Neural cell (in vitro differentiated cells): ENCODE data around the gene SERPINB12. TPM values are rescaled to one million over a fixed set of nuclear protein-coding genes. Genes with fewer than 3 reads are reported as not detected.

Experiments
- H2AFZ ChIP-seq: fragments of 200-600, 300-800 bp; sonication (generic), shearing (Covaris generic); 2 replicates; pipeline ENCODE4 v1.6.0; 2014; ENCODE audit warnings: low read depth, mild to moderate bottlenecking, antibody characterized with exemption, low read length, moderate library complexity
- H3F3A ChIP-seq: fragments of 200-600 bp; shearing (Covaris generic); 2 replicates; pipeline ENCODE4 v1.6.1; 2016; ENCODE audit warnings: mild to moderate bottlenecking, moderate library complexity, mixed read lengths, antibody characterized with exemption, low read length; ENCODE audit not compliant: insufficient read depth, poor library complexity, severe bottlenecking
- H3K27ac ChIP-seq: fragments of 200-600, 300-800 bp; sonication (generic), shearing (Covaris generic); 2 replicates; pipeline ENCODE4 v1.5.1; 2014; ENCODE audit warnings: mild to moderate bottlenecking, low read length, moderate library complexity
- H3K27me3 ChIP-seq: fragments of 300-800, 200-600 bp; sonication (generic), shearing (Covaris generic); 2 replicates; pipeline ENCODE4 v1.6.0; 2014; ENCODE audit warnings: mild to moderate bottlenecking, low read depth, low read length, moderate library complexity; ENCODE audit not compliant: insufficient read depth
- H3K36me3 ChIP-seq: fragments of 300-800, 200-600 bp; sonication (generic), shearing (Covaris generic); 2 replicates; pipeline ENCODE4 v1.5.1; 2014; ENCODE audit warnings: mild to moderate bottlenecking, antibody characterized with exemption, low read length, moderate library complexity; ENCODE audit not compliant: insufficient read depth
- H3K4me2 ChIP-seq: fragments of 300-800, 200-600 bp; sonication (generic), shearing (Covaris generic); 2 replicates; pipeline ENCODE4 v1.6.0; 2014; ENCODE audit warnings: mild to moderate bottlenecking, low read length
- H3K4me3 ChIP-seq: fragments of 300-800, 200-600 bp; sonication (generic), shearing (Covaris generic); 2 replicates; pipeline ENCODE4 v1.5.1; 2014; ENCODE audit warnings: mild to moderate bottlenecking, low read length, moderate library complexity
- H3K79me2 ChIP-seq: fragments of 200-600 bp; shearing (Covaris generic); replicated peaks from 2 replicates; pipeline ENCODE4 v1.6.0; 2014; ENCODE audit warnings: mild to moderate bottlenecking, low read length, moderate library complexity; ENCODE audit not compliant: insufficient read depth
- H3K9ac ChIP-seq: fragments of 300-800, 200-600 bp; sonication (generic), shearing (Covaris generic); 2 replicates; pipeline ENCODE4 v1.6.1; 2016; ENCODE audit warnings: mild to moderate bottlenecking, low read length, mixed read lengths
- H3K9me2 ChIP-seq: fragments of 200-600 bp; shearing (Covaris generic); 2 replicates; pipeline ENCODE4 v1.6.1; 2016; ENCODE audit warnings: mild to moderate bottlenecking, low read length, mixed read lengths; ENCODE audit not compliant: insufficient read depth
- H3K9me3 ChIP-seq: fragments of 200-600, 300-800 bp; sonication (generic), shearing (Covaris generic); 2 replicates; pipeline ENCODE4 v1.6.1; 2016; ENCODE audit warnings: mild to moderate bottlenecking, mixed run types, low read length, moderate library complexity, mixed read lengths
- H4K20me1 ChIP-seq: fragments of 200-600 bp; shearing (Covaris generic); 2 replicates; pipeline ENCODE4 v1.6.1; 2016; ENCODE audit warnings: mild to moderate bottlenecking, mixed run types; ENCODE audit not compliant: insufficient read depth
- CTCF ChIP-seq: fragments of 450-650 bp; IDR thresholded peaks from 2 replicates; pipeline ENCODE4 v1.5.1; 2014; ENCODE audit warnings: antibody characterized with exemption, mild to moderate bottlenecking, moderate library complexity; ENCODE audit not compliant: poor library complexity, severe bottlenecking
- EP300 ChIP-seq: fragments of 450-650 bp; conservative IDR thresholded peaks from 2 replicates; pipeline ENCODE4 v1.6.1; 2014; ENCODE audit warnings: antibody characterized with exemption, mild to moderate bottlenecking, moderate library complexity; ENCODE audit not compliant: poor library complexity, severe bottlenecking
- EZH2 ChIP-seq: fragments of 200-600, 300-800 bp; shearing (Covaris generic), sonication (generic); IDR thresholded peaks from 2 replicates; pipeline ENCODE4 v1.6.1; 2014; ENCODE audit warnings: antibody characterized with exemption, low read length, borderline replicate concordance, mild to moderate bottlenecking; ENCODE audit not compliant: insufficient read depth, poor library complexity, severe bottlenecking
- MXI1 ChIP-seq: fragments of 450-650 bp; conservative IDR thresholded peaks from 2 replicates; pipeline ENCODE4 v1.6.1; 2014; ENCODE audit warnings: antibody characterized with exemption, mild to moderate bottlenecking; ENCODE audit not compliant: poor library complexity, severe bottlenecking
- POLR2AphosphoS5 ChIP-seq: IDR thresholded peaks from 2 replicates; pipeline ENCODE4 v1.6.1; 2012
- RAD21 ChIP-seq: fragments of 450-650 bp; conservative IDR thresholded peaks from 2 replicates; pipeline ENCODE4 v1.6.1; 2014; ENCODE audit warnings: antibody characterized with exemption, mild to moderate bottlenecking, moderate library complexity
- REST ChIP-seq: IDR thresholded peaks from 2 replicates; pipeline ENCODE4 v1.6.1; 2012; ENCODE audit warnings: borderline replicate concordance
- SMC3 ChIP-seq: fragments of 450-650 bp; conservative IDR thresholded peaks from 2 replicates; pipeline ENCODE4 v1.6.1; 2014; ENCODE audit warnings: antibody characterized with exemption, mild to moderate bottlenecking, moderate library complexity; ENCODE audit not compliant: poor library complexity
- TAF1 ChIP-seq: IDR thresholded peaks from 2 replicates; pipeline ENCODE4 v1.6.1; 2012; ENCODE audit warnings: low read depth
- polyA minus RNA-seq: library from RNA; depleted of rRNA, polyadenylated mRNA; stranded (reverse); fragments of >200 nt; gene quantifications from 2 replicates; pipeline ENCODE4 v1.2.3, GENCODE V29; 2014
- polyA plus RNA-seq: library from polyadenylated mRNA; depleted of rRNA; stranded (reverse); fragments of >200 nt; gene quantifications from 2 replicates; pipeline ENCODE4 v1.2.3, GENCODE V29; 2014

The SERPINB12 gene
- not detected in 2 replicates for polyA plus RNA-seq
- polyA minus RNA-seq, result not detected in 2 replicates

- no peaks in the 10 kb centered on the region for H3K9me2 ChIP-seq
- H3K27ac ChIP-seq, result no peak within 1 kb of the TSS
- H3K4me3 ChIP-seq, result no peak within 1 kb of the TSS
- H3K36me3 ChIP-seq, result no peaks in the 10 kb centered on the region
- no peak within 1 kb of the TSS for H3K4me2 ChIP-seq
- no peak within 1 kb of the TSS for H3K9ac ChIP-seq
- no peaks in the 10 kb centered on the region for H3F3A ChIP-seq
- no peaks in the 10 kb centered on the region for H4K20me1 ChIP-seq
- TF ChIP-seq POLR2AphosphoS5, result no peak
- TF ChIP-seq TAF1, result no peak
- no peak for TF ChIP-seq CTCF
- no peak for TF ChIP-seq MXI1
- no peak for TF ChIP-seq EZH2
- TF ChIP-seq RAD21, result no peak
- no peak for TF ChIP-seq REST
- H3K9me3 ChIP-seq, result no peaks in the 10 kb centered on the region
- H2AFZ ChIP-seq, result no peak within 1 kb of the TSS
- H3K79me2 ChIP-seq, result no peaks in the 10 kb centered on the region
- no peaks in the 10 kb centered on the region for H3K27me3 ChIP-seq
Observed at GRCh38 chr18:63542069-63542468, at the start of gene SERPINB12. Gene SERPINB12 (plus strand): TSS chr18:63542369. CDS start chr18:63556160, 13,791 bp downstream.

GRCh38 chr18:63492851-63493250 is 49.3 kb upstream of the SERPINB12 start:
- Histone ChIP-seq H3F3A (no peaks in the 10 kb centered on the region), H3K27ac (no peak overlapping the region), H3K9me2 (no peaks in the 10 kb centered on the region), H3K4me3 (no peak overlapping the region), H4K20me1 (no peaks in the 10 kb centered on the region), H3K36me3 (no peaks in the 10 kb centered on the region), H3K9ac (no peak overlapping the region), H3K79me2 (no peaks in the 10 kb centered on the region), H3K4me2 (no peak overlapping the region), H2AFZ (no peak overlapping the region), H3K9me3 (no peaks in the 10 kb centered on the region), H3K27me3 (no peaks in the 10 kb centered on the region)
- TF ChIP-seq EZH2 (no peak), SMC3 (no peak), EP300 (no peak), RAD21 (no peak), CTCF (no peak), MXI1 (no peak), TAF1 (no peak), POLR2AphosphoS5 (no peak), REST (no peak)
